HCT116 (cell line): Measurements from ENCODE around the gene FAAP24.
"Not testable (repeated sequence)": the region's sequence is repeated elsewhere in the genome, so short reads cannot be mapped to it uniquely, and the experiment has no call there.

Experiments
- SRF ChIP-seq: IDR thresholded peaks from 2 replicates; pipeline ENCODE4 v1.6.1; 2012; ENCODE audit warnings: low read depth
- ZFX ChIP-seq: fragments of 450-650 bp; IDR thresholded peaks from 2 replicates; pipeline ENCODE4 v1.6.1; 2017

- TF ChIP-seq SRF, ZFX: not testable (repeated sequence)
These were observed 53.6 kb downstream of the FAAP24 start for GRCh38 chr19:33025468-33026238.
